ENCODE data around the gene MTCL3.

Gene MTCL3

GRCh38 chr6:127475823-127476176 is 43.3 kb downstream of the MTCL3 start:
- intact Hi-C loops (cut with DNase I) = no loop called here
- H3K36me3 ChIP-seq = peaks cover 0 to 18% (median 0%) of the 10 kb centered on the region in 4 donors
- no peaks in the 10 kb centered on the region for H3K9me3 ChIP-seq
- no peak for TF ChIP-seq POLR2AphosphoS5 (IDR thresholded peaks at IDR 0.05)
- no peak for TF ChIP-seq POLR2A (IDR thresholded peaks at IDR 0.05; ENCODE audit: low read depth)
- 85% methylated on average over 32 of the region's 34 CpGs for WGBS
- H3K4me1 ChIP-seq = no peaks in the 10 kb centered on the region
- no peaks in the 10 kb centered on the region for H3K27me3 ChIP-seq
- no peak overlapping the region for H3K27ac ChIP-seq (replicated peaks in 1 of 4)
- no peak overlapping the region for H3K4me3 ChIP-seq
- DNase-seq (ENCODE audit: extremely low spot score) = no peak

- Histone ChIP-seq H3K4me1 (no peaks in the 10 kb centered on the region), H3K4me3 (no peak overlapping the region), H3K27me3 (no peaks in the 10 kb centered on the region), H3K27ac (replicated peaks in 1 of 4) (no peak overlapping the region), H3K36me3 (peaks cover 0 to 18% (median 0%) of the 10 kb centered on the region in 4 donors), H3K9me3 (no peaks in the 10 kb centered on the region)
- WGBS = 94% methylated on average over 79 of the region's 87 CpGs
- intact Hi-C loops (cut with DNase I) = no loop called here
- DNase-seq (ENCODE audit: extremely low spot score) = no peak
- TF ChIP-seq EP300 (IDR thresholded peaks at IDR 0.05) (no peak), POLR2A (IDR thresholded peaks at IDR 0.05; ENCODE audit: low read depth) (no peak), CTCF (IDR thresholded peaks at IDR 0.05) (no peak), POLR2AphosphoS5 (IDR thresholded peaks at IDR 0.05) (no peak)
Measured at GRCh38 chr6:127475135-127475822, 43.9 kb downstream of the MTCL3 start.

- intact Hi-C loops (cut with DNase I) = no loop called here
- H3K9me3 ChIP-seq = no peaks in the 10 kb centered on the region
- H3K4me1 ChIP-seq = peaks cover 0 to 11% (median 10%) of the 10 kb centered on the region in 4 donors
- H3K4me3 ChIP-seq = no peak overlapping the region
- no peak for DNase-seq (ENCODE audit: extremely low spot score)
- 63% methylated on average over 5 of the region's 5 CpGs for WGBS
- no peaks in the 10 kb centered on the region for H3K27me3 ChIP-seq
- TF ChIP-seq EP300 (IDR thresholded peaks at IDR 0.05) (no peak), POLR2A (IDR thresholded peaks at IDR 0.05; ENCODE audit: low read depth) (no peak), CTCF (IDR thresholded peaks at IDR 0.05) (no peak)
- no peak overlapping the region for H3K27ac ChIP-seq (replicated peaks in 1 of 4)
- H3K36me3 ChIP-seq = peaks cover 0 to 18% (median 0%) of the 10 kb centered on the region in 4 donors
Measured at GRCh38 chr6:127471379-127472255, 47.5 kb downstream of the MTCL3 start.

- intact Hi-C loops (cut with DNase I) = loop anchor here (5.0 kb wide), 1 partner anchor 167 kb away; no protein-coding TSS in a partner anchor
- WGBS = 44% methylated on average over 2 of the region's 2 CpGs
- no peak for DNase-seq (ENCODE audit: extremely low spot score)
- peaks cover 3 to 34% (median 30%) of the 10 kb centered on the region in 4 donors for H3K4me1 ChIP-seq
- H3K36me3 ChIP-seq = no peaks in the 10 kb centered on the region
- no peak overlapping the region for H3K4me3 ChIP-seq
- H3K9me3 ChIP-seq = no peaks in the 10 kb centered on the region
- H3K27ac ChIP-seq (replicated peaks in 1 of 4) = no peak overlapping the region
- no peak for TF ChIP-seq EP300 (IDR thresholded peaks at IDR 0.05)
- no peaks in the 10 kb centered on the region for H3K27me3 ChIP-seq
Measured at GRCh38 chr6:127468936-127469335, 50.2 kb downstream of the MTCL3 start.

- Histone ChIP-seq H3K4me1 (peaks cover 3 to 53% (median 48%) of the 10 kb centered on the region in 4 donors), H3K27me3 (no peaks in the 10 kb centered on the region), H3K9me3 (no peaks in the 10 kb centered on the region), H3K4me3 (no peak overlapping the region), H3K27ac (replicated peaks in 1 of 4) (peak overlapping the region; percentile 36 to 83 (median 40)), H3K36me3 (no peaks in the 10 kb centered on the region)
- no peak for DNase-seq (ENCODE audit: extremely low spot score)
- WGBS = 65% methylated on average over 5 of the region's 5 CpGs
- no peak for TF ChIP-seq POLR2AphosphoS5 (IDR thresholded peaks at IDR 0.05)
- TF ChIP-seq POLR2A (IDR thresholded peaks at IDR 0.05; ENCODE audit: low read depth) = no peak
- TF ChIP-seq EP300 (IDR thresholded peaks at IDR 0.05) = no peak
- TF ChIP-seq CTCF (IDR thresholded peaks at IDR 0.05) = no peak
- intact Hi-C loops (cut with DNase I) = loop anchor here (5.0 kb wide), 1 partner anchor 164 kb away; no protein-coding TSS in a partner anchor
Measured at GRCh38 chr6:127466416-127466815, 52.7 kb downstream of the MTCL3 start.

All from esophagus muscularis mucosa (tissue), 4 donors.